Neuron (in vitro differentiated cells): ENCODE measurements around the gene TFE3.

Experiments
- H2AFZ ChIP-seq: one replicate; pipeline ENCODE4 v1.6.1; 2013; ENCODE audit warnings: low read depth, mild to moderate bottlenecking, inconsistent platforms, low read length, moderate library complexity
- H3K27me3 ChIP-seq: one replicate; pipeline ENCODE4 v1.6.1; 2013; ENCODE audit warnings: low read length; ENCODE audit not compliant: insufficient read depth
- H3K36me3 ChIP-seq: one replicate; pipeline ENCODE4 v1.6.1; 2013; ENCODE audit warnings: low read length; ENCODE audit not compliant: insufficient read depth
- H3K4me1 ChIP-seq: one replicate; pipeline ENCODE4 v1.6.1; 2013; ENCODE audit warnings: low read length; ENCODE audit not compliant: insufficient read depth
- H3K4me3 ChIP-seq: 2 replicates; pipeline ENCODE4 v1.5.1; 2013; ENCODE audit warnings: mild to moderate bottlenecking, low read length, moderate library complexity
- H3K9me3 ChIP-seq: one replicate; pipeline ENCODE4 v1.6.1; 2013; ENCODE audit warnings: low read length

TFE3 gene

DNA sequence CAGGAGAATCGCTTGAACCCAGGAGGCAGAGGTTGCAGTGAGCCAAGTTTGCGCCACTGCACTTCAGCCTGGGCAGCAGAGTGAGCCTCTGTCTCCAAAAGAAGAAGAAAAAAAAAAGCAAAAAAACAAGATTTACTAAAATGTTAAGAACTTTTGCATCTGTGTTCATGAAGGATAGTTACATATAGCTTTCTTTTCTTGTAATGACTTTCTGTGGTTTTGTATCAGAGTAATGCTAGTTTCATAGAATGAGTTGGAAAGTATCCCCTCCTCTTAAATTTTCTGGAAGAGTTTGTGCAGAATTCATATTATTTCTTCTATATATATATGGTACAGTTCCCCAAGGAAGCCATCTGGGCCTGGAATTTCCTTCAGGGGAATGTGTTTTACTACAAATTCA lies 24.1 kb downstream of the TFE3 start:
- H3K9me3 ChIP-seq: no peaks in the 10 kb centered on the region
- H3K27me3 ChIP-seq: no peaks in the 10 kb centered on the region
- H3K4me1 ChIP-seq: no peaks in the 10 kb centered on the region
- H2AFZ ChIP-seq: no peak overlapping the region
- no peak overlapping the region for H3K4me3 ChIP-seq
- no peaks in the 10 kb centered on the region for H3K36me3 ChIP-seq

DNA sequence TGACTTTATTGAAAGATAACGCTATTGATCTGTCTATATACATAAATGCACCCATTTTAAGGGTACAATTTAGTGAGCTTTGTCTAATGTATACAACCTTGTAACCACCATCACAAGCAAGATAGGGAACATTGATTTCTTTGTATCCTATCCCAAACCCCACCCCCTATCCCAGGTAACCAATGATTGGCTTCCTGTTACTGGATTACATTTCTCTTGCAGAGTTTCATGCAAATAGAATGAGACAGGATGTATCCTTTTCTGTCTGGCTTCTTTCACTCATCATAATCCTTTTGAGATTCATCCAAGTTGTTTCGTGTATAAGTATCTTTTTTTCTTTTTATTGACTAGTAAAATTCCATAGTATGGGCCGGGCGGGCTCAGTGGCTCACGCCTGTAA lies 39.5 kb downstream of the TFE3 start:
- Histone ChIP-seq H3K4me1 (peaks cover 2% of the 10 kb centered on the region), H2AFZ (no peak overlapping the region), H3K36me3 (peaks cover under 1% of the 10 kb centered on the region), H3K9me3 (no peaks in the 10 kb centered on the region), H3K4me3 (no peak overlapping the region), H3K27me3 (no peaks in the 10 kb centered on the region)

DNA sequence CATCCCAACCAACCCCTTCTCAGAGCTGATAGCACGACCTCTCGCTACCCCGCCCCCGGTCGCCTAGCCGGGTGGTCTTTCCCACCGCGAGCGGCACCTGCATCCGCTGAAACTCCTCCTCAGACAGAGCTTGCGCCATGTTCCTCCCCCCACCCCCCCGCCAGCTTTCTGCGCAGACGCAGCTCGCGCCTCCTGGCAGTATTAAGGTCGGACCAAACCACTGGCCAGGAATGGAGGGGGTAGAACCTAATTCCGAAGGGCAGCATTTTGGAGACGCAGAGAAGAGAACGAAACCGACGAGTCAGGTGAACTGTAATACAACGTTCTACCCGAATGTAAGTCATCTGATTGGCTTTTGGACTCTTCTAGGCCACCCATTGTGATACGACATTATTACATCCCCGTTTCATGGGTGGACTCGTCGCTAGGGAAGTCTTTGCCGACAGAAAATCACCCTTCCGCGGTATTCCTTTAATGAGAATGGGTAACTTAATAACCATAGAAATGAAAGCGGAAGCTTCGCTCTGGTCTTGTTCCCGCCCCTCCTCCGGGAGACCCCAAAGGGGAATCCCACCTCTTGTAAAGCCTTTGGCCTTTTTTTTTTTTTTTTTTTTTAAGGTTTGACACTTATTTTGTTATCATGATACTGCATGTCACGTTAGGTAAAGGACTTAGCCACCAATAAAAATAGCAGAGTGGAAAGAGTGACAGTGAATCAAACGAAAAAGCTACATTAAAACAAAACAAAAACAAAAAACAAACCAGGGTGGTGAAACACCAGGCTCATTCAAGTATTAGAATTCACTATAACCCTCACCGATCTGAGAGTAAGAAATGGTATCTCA lies 40.8 kb downstream of the TFE3 start, which contains the start of gene GRIPAP1:
GRIPAP1 (minus strand) TSS at position 174 of the 845 bp plus-strand sequence; CDS start at position 139, 35 bp downstream.
- Histone ChIP-seq H3K4me3 (peak within 1 kb of the TSS; percentile 86), H2AFZ (peak within 1 kb of the TSS; percentile 59), H3K4me1 (peaks cover 2% of the 10 kb centered on the region)

DNA sequence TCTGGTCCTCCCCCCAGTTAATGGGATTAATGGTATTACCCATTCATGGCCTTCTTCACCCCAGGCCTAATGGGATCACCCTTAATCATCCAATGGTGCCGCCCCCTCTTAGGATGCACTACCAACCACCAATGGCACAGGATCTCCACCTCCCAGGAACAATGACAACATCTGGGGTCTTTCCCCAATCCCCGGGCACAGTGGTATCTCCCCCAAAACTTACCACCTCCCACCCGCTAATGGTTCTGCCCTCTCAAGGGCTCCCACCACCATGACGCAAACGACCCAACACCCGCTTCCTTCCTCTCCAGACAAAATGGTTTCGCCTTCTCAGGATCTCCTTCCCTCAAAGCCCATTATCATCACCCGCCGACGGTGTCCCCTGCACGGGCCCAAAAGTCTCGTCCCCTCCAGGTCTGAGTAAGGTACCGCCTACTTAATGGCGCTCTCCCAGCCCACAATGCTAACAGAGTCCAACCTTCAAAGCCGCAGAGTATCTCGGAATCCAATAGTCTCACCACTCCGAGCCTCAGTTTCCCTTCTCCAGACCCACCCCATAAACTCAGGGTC lies 41.6 kb downstream of the TFE3 start:
- Histone ChIP-seq H3K4me1 (peaks cover 2% of the 10 kb centered on the region), H3K4me3 (peak overlapping the region; percentile 86), H3K27me3 (no peaks in the 10 kb centered on the region), H3K9me3 (no peaks in the 10 kb centered on the region), H3K36me3 (peaks cover 14% of the 10 kb centered on the region), H2AFZ (no peak overlapping the region)

More for the DNA sequence above, 40.8 kb downstream of the TFE3 start, which contains the start of gene GRIPAP1:
- no peaks in the 10 kb centered on the region for H3K27me3 ChIP-seq
- no peaks in the 10 kb centered on the region for H3K9me3 ChIP-seq
- peaks cover 9% of the 10 kb centered on the region for H3K36me3 ChIP-seq

DNA sequence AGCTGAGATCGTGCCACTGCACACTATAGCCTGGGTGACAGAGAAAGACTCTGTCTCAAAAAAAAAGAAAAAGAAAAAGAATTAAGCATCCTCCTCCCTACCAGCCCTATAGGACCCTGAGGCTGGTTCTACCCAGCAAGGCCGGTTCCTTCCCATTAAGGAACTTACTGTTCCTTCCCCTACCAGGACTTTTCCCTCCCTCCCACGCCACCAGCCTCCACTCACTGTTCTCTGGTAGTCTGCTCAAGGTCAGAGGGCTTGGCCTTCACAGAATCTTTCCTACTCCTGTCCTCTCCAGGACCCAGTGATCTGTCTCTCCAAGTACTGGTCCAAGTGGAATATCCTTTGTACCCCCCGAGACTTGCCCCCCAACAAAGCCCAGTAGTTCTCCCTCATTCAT lies 42.5 kb downstream of the TFE3 start:
- Histone ChIP-seq H3K27me3 (no peaks in the 10 kb centered on the region), H2AFZ (no peak overlapping the region), H3K36me3 (peaks cover 14% of the 10 kb centered on the region), H3K4me1 (peaks cover 2% of the 10 kb centered on the region), H3K4me3 (no peak overlapping the region), H3K9me3 (no peaks in the 10 kb centered on the region)

DNA sequence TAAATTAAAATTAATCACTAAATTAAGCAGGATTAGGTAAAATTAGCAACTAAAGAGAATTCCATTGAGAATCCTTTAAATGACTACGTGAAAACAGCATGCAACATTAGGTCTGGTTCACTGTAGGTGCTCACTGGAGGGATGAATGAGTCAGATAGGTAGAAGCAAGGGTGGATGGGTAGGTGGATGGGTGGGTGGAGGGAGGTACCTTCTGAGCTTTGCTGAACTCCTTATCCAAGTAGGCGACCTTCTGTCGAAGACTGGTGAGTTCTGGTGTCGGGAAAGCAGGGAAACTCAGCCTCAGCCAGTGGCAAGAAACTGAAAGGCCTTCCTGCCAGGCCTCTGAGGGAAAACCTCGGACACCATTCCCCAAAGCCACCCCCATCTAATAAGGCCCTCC lies 44.1 kb downstream of the TFE3 start:
- peaks cover 14% of the 10 kb centered on the region for H3K36me3 ChIP-seq
- no peak overlapping the region for H2AFZ ChIP-seq
- H3K4me3 ChIP-seq: no peak overlapping the region
- no peaks in the 10 kb centered on the region for H3K9me3 ChIP-seq
- no peaks in the 10 kb centered on the region for H3K27me3 ChIP-seq
- H3K4me1 ChIP-seq: peaks cover 2% of the 10 kb centered on the region

DNA sequence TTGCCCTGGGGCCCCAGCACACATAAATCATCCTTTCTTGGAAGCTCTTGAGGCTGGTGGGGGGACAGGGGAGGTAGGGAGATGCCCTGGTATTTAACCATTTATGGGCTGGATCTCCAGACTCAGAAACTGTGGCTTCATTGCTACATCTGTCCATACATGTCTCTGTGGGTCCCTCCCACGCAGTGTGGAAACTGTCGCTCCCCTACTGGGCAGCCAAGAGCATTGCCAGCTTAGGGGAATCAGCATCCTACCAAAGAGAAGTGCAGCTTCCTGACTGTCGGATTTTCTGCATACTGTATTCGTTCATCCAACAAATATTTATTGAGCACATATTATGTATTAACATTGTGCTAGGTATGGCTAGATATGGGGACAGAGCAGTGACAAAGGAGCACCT lies 44.8 kb downstream of the TFE3 start:
- peaks cover 2% of the 10 kb centered on the region for H3K4me1 ChIP-seq
- H3K9me3 ChIP-seq: no peaks in the 10 kb centered on the region
- no peak overlapping the region for H2AFZ ChIP-seq
- H3K4me3 ChIP-seq: no peak overlapping the region
- H3K36me3 ChIP-seq: peaks cover 17% of the 10 kb centered on the region
- no peaks in the 10 kb centered on the region for H3K27me3 ChIP-seq

DNA sequence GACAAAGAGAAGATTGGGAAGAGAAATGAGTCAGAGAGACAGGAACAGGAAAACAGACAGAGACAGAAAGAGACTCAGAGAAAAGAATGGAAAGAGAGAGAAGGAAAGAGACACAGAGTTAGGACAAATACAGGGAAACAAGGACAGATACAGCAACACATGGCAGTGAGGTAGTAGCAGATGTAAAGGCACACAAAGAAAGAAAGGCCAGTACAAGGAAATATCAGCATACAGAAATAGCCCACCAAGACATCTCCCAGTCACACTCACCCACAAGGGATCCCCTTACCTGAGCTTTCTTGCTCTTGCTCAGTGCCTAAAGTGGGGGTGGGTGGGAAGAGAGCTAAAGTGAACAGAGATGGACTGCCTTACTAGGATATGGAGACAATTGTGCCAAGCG lies 45.3 kb downstream of the TFE3 start:
- Histone ChIP-seq H3K36me3 (peaks cover 17% of the 10 kb centered on the region), H2AFZ (no peak overlapping the region), H3K9me3 (no peaks in the 10 kb centered on the region), H3K4me1 (peaks cover 2% of the 10 kb centered on the region), H3K4me3 (no peak overlapping the region), H3K27me3 (no peaks in the 10 kb centered on the region)

DNA sequence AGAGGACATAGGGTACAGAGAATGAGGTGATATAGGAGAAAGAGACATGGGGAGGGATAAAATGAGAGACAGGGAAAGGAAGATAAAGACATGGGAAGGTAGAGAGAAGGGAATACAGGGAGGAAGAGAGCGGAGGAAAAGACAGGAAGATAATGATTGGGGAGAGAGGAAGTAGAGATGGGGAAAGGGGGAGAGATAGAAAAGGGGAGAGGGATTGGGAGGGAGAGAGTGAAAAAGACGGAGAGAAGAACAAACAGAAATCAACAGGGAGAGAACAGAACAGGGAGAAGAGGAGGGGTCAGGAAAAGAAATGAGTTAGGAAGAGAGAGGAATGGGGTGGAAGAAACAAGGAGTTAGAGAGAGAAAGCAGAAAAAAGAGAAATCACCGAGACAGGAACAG lies 45.7 kb downstream of the TFE3 start:
- H2AFZ ChIP-seq: no peak overlapping the region
- H3K4me1 ChIP-seq: peaks cover 2% of the 10 kb centered on the region
- H3K36me3 ChIP-seq: peaks cover 17% of the 10 kb centered on the region

DNA sequence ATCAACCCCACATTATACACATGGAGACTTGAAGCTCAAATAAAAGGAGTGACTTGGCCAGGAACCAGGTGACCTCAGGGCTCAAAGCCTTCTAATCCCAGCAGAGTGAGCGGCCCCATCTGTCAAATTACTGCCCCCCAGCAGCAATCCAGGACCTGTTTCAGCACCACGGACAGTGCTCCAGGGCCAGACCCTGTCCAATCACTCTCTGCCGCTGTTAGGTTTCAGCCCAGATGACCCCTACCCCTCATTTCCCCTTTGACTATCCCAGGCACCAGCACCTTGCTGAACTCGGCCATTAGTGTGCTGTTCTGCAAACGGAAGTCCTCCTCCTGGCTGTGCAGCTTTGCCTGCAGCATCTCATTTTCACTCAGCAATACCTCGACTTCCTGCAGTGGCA lies 46.2 kb downstream of the TFE3 start:
- Histone ChIP-seq H3K36me3 (peaks cover 17% of the 10 kb centered on the region), H3K4me3 (no peak overlapping the region), H2AFZ (no peak overlapping the region), H3K9me3 (no peaks in the 10 kb centered on the region), H3K4me1 (peaks cover 2% of the 10 kb centered on the region), H3K27me3 (no peaks in the 10 kb centered on the region)

More for the DNA sequence above, 45.7 kb downstream of the TFE3 start:
- no peaks in the 10 kb centered on the region for H3K9me3 ChIP-seq
- no peak overlapping the region for H3K4me3 ChIP-seq
- H3K27me3 ChIP-seq: no peaks in the 10 kb centered on the region

DNA sequence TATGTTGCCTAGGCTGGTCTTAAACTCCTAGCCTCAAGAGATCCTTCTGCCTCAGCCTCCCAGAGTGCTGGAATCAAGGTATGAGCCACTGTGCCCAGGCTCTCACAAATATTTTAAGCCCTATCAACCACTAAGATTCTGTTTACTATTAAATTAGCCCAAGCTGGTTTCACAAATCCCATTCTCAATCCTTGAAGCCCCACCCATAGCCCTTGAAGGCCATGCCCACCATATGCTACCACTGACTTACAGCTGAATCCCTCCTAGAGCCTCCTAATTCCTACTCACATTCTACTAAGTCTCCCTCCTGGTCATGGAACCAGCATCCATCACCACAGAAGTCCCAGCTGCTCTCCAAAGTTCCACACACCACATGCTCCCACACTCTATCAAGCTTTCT lies 50.8 kb downstream of the TFE3 start:
- H3K9me3 ChIP-seq: no peaks in the 10 kb centered on the region
- no peaks in the 10 kb centered on the region for H3K4me1 ChIP-seq
- no peaks in the 10 kb centered on the region for H3K27me3 ChIP-seq
- no peak overlapping the region for H2AFZ ChIP-seq
- H3K36me3 ChIP-seq: peaks cover 23% of the 10 kb centered on the region
- no peak overlapping the region for H3K4me3 ChIP-seq

DNA sequence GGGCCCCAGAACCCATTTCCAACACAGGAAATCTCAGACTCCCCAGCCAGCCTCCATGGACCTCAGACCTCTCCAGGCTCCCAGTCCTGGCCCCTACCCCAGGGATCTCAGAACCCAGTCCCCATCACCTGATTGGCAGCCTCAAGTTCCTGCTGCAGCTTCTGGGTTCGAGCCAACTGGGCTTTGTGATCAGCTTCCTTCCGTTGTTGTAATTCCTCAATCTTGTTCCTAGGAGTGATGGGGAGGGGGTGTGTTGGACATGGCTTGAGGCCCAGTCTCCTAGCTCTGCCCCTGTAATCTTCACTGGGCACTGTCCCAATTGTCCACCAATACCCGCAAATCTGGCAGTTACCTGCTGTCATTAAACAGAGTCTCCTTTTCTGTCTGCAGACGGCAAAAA lies 53.7 kb downstream of the TFE3 start:
- H3K9me3 ChIP-seq: no peaks in the 10 kb centered on the region
- peaks cover 17% of the 10 kb centered on the region for H3K36me3 ChIP-seq
- H2AFZ ChIP-seq: no peak overlapping the region
- no peaks in the 10 kb centered on the region for H3K27me3 ChIP-seq
- H3K4me3 ChIP-seq: no peak overlapping the region
- no peaks in the 10 kb centered on the region for H3K4me1 ChIP-seq

DNA sequence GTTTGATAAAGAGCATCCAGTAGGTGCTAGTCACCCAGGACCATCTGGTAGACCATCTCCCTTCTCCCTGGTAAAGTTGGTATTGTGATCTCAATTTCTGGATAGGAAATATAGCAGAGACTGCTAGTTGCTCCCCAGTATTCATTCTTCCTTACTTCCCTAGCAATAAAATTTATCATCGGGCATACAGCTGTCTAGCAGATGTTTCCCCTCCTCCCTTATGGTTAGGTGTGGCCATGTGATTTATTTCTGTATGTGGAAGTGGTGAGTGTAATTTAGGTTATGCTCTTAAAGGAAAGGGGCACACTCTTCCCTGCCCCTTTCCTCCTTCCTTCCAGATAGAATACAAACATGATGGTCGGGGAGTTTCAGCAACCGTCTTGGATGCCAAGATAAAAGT lies 59.3 kb downstream of the TFE3 start:
- Histone ChIP-seq H3K4me1 (no peaks in the 10 kb centered on the region), H3K9me3 (no peaks in the 10 kb centered on the region), H3K27me3 (no peaks in the 10 kb centered on the region), H2AFZ (no peak overlapping the region), H3K36me3 (peaks cover 20% of the 10 kb centered on the region), H3K4me3 (no peak overlapping the region)
